GM21515 (cell line): ENCODE results near the gene OR52E4.

ENCODE experiments used
- ATAC-seq: cut with Tn5 transposase; IDR thresholded peaks from one replicate; pipeline ENCODE4 v1.9.1; 2021; ENCODE audit not compliant: unreplicated experiment

OR52E4 gene

GRCh38 chr11:5880329-5880728 is at the start of gene OR52E4:
Gene OR52E4, plus strand, starts transcription at chr11:5880629. Its CDS starts 3,664 bp downstream, at chr11:5884293.
- no peak for ATAC-seq

GRCh38 chr11:5831196-5831829 is 49.1 kb upstream of the OR52E4 start:
- ATAC-seq: no peak

- no peak for ATAC-seq
Observed at GRCh38 chr11:5833446-5833845, 47.0 kb upstream of the OR52E4 start.

- ATAC-seq: no peak
Observed at GRCh38 chr11:5837695-5838094, 42.7 kb upstream of the OR52E4 start.

GRCh38 chr11:5841797-5842196 is 38.6 kb upstream of the OR52E4 start, which contains the start of gene OR52E6:
Gene OR52E6, minus strand, starts transcription at chr11:5841897. Its CDS starts 0 bp downstream, at chr11:5841897.
- ATAC-seq: no peak

- ATAC-seq: no peak
Observed at GRCh38 chr11:5846701-5847100, 33.7 kb upstream of the OR52E4 start.

GRCh38 chr11:5847711-5848110 is 32.7 kb upstream of the OR52E4 start:
- ATAC-seq: no peak

- ATAC-seq: no peak
Observed at GRCh38 chr11:5851002-5851401, 29.4 kb upstream of the OR52E4 start.

- no peak for ATAC-seq
Observed at GRCh38 chr11:5857590-5857989, 22.8 kb upstream of the OR52E4 start, which contains the start of gene OR52E8. Gene OR52E8, minus strand, starts transcription at chr11:5857690. Its CDS starts 0 bp downstream, at chr11:5857690.

- no peak for ATAC-seq
Observed at GRCh38 chr11:5865826-5866225, 14.6 kb upstream of the OR52E4 start.

- no peak for ATAC-seq
Observed at GRCh38 chr11:5878564-5878963, 1.9 kb upstream of the OR52E4 start.

- no peak for ATAC-seq
Observed at GRCh38 chr11:5881756-5882155, 1.3 kb downstream of the OR52E4 start.

- no peak for ATAC-seq
Observed at GRCh38 chr11:5887172-5887571, 6.7 kb downstream of the OR52E4 start.

- no peak for ATAC-seq
Observed at GRCh38 chr11:5887661-5888060, 7.2 kb downstream of the OR52E4 start.

- no peak for ATAC-seq
Observed at GRCh38 chr11:5891216-5891800, 10.9 kb downstream of the OR52E4 start.

- ATAC-seq: no peak
Observed at GRCh38 chr11:5892908-5893307, 12.5 kb downstream of the OR52E4 start, which contains the start of gene OR52E5. Gene OR52E5, plus strand, starts transcription at chr11:5893208. Its CDS starts 7,569 bp downstream, at chr11:5900777.

GRCh38 chr11:5899534-5899933 is 19.1 kb downstream of the OR52E4 start:
- no peak for ATAC-seq

GRCh38 chr11:5910540-5910939 is 30.1 kb downstream of the OR52E4 start:
- no peak for ATAC-seq

- no peak for ATAC-seq
Observed at GRCh38 chr11:5922749-5923426, 42.5 kb downstream of the OR52E4 start.

GRCh38 chr11:5923427-5923776 is 43.0 kb downstream of the OR52E4 start:
- no peak for ATAC-seq

GRCh38 chr11:5923794-5924193 is 43.4 kb downstream of the OR52E4 start:
- no peak for ATAC-seq

- no peak for ATAC-seq
Observed at GRCh38 chr11:5928271-5928670, 47.8 kb downstream of the OR52E4 start.
